ENCODE data around the gene MAPRE3. TPM values are rescaled to one million over a fixed set of nuclear protein-coding genes. Genes with fewer than 3 reads are reported as not detected.

MAPRE3 gene
- total and polyA plus RNA-seq, 9 of the 15 experiments (the other 6 are each of a cell fraction or from before 2014, with no cell fraction given) = 0.70 to 43.2 (median 12.6) TPM

DNA sequence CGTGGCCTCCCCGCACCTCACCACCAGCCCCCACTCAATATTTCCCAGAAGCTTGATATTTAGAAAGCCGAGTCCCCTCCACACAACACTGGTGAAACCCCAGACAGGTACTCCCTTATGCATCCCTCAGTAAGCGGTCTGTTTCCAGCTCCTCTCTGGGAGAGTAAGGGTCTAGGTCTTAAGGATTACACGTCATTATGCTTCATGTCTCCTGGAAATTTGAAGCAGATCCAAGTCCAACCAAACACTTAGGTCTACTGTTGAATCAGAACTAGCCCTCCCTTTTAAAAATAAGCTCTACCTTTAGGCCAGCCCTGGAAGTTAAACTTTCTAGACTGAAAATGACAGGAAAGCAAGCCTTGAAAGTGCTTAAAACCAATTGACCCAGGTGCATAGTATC, 102.5 kb downstream of the MAPRE3 start:
- 62% methylated on average over 5 of the region's 5 CpGs for whole genome bisulfite sequencing (ENCODE audit: insufficient coverage, low coverage, missing lambda C conversion rate)
- Histone ChIP-seq H3K4me2 (ENCODE audit: insufficient read depth, low read length) (no peak overlapping the region), H3K79me2 (ENCODE audit: control insufficient read depth, insufficient read depth, low read length) (peaks cover 29% of the 10 kb centered on the region), H3K9me3 (replicated peaks; ENCODE audit: control insufficient read depth, insufficient read depth, low read depth, low read length) (no peaks in the 10 kb centered on the region), H3K27me3 (ENCODE audit: control insufficient read depth in 2 of 2, insufficient read depth in 2 of 2, low read length in 2 of 2) (no peaks in the 10 kb centered on the region), H3K9ac (ENCODE audit: insufficient read depth in 1 of 2, low read depth in 2 of 2, low read length in 2 of 2) (peak overlapping the region in 1 of 2 experiments; percentile 90; a peak in 2 of 4 replicates), H3K27ac (ENCODE audit: extremely low read depth, low read depth, low read length) (peak overlapping the region; percentile 29; the same call in 1 of the 3 replicates), H3K36me3 (ENCODE audit: control insufficient read depth, insufficient read depth, low read length) (peaks cover 28% of the 10 kb centered on the region; the same call in 2 of the 3 replicates), H3K4me3 (no peak overlapping the region), H4K20me1 (replicated peaks; ENCODE audit: control insufficient read depth, insufficient read depth, low read length) (no peaks in the 10 kb centered on the region), H2AFZ (ENCODE audit: low read depth, low read length) (peak overlapping the region; percentile 80), H3K9me1 (ENCODE audit: control insufficient read depth, insufficient read depth, low read length) (no peaks in the 10 kb centered on the region), H3K4me1 (replicated peaks in 1 of 2; ENCODE audit: control insufficient read depth in 2 of 2, insufficient read depth in 2 of 2, low read length in 2 of 2) (peaks cover 42 to 57% of the 10 kb centered on the region in 2 experiments)
- no peak for DNase-seq (ENCODE audit: extremely low read depth in 1 of 4, low spot score in 3 of 4)
- in situ Hi-C loops (cut with MboI) (no loop called here), intact Hi-C loops (cut with micrococcal nuclease) (no loop called here)
- POLR2A ChIA-PET = interaction anchor here (0.6 to 2.9 kb wide), 14 partner anchors 8 to 369 kb away, joined by 3 to 32 read pairs (median 5); partner anchors contain the start of gene AGBL5
- ATAC-seq = no peak
- no peak for FAIRE-seq
- CTCF ChIA-PET (ENCODE audit: low intra/inter-chr PET ratio) = no interaction called here
- TF ChIP-seq C11orf30 (IDR thresholded peaks at IDR 0.05; ENCODE audit: low read depth) (no peak), ZNF551 (CRISPR knock-in tag; IDR thresholded peaks at IDR 0.05) (no peak), RUNX1 (IDR thresholded peaks at IDR 0.05; ENCODE audit: low read depth) (no peak), JUNB (CRISPR knock-in tag; conservative IDR thresholded peaks at IDR 0.05) (no peak), CXXC5 (CRISPR knock-in tag; IDR thresholded peaks at IDR 0.05) (no peak)
- TF ChIP-seq, protein P1, sequence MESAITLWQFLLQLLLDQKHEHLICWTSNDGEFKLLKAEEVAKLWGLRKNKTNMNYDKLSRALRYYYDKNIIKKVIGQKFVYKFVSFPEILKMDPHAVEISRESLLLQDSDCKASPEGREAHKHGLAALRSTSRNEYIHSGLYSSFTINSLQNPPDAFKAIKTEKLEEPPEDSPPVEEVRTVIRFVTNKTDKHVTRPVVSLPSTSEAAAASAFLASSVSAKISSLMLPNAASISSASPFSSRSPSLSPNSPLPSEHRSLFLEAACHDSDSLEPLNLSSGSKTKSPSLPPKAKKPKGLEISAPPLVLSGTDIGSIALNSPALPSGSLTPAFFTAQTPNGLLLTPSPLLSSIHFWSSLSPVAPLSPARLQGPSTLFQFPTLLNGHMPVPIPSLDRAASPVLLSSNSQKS (CRISPR knock-in tag; IDR thresholded peaks at IDR 0.05) = no peak
- no TSS peak for BruUV-seq (replicated peaks)

Measured in K562 (cell line).